ENCODE data around the gene PADI2. TPM values are rescaled to one million over a fixed set of nuclear protein-coding genes. Genes with fewer than 3 reads are reported as not detected.

Gene PADI2
- total and polyA plus RNA-seq, 2 donors (not counting 1 experiment from before 2014, with no cell fraction given), result 0.25 to 14.2 TPM

DNA sequence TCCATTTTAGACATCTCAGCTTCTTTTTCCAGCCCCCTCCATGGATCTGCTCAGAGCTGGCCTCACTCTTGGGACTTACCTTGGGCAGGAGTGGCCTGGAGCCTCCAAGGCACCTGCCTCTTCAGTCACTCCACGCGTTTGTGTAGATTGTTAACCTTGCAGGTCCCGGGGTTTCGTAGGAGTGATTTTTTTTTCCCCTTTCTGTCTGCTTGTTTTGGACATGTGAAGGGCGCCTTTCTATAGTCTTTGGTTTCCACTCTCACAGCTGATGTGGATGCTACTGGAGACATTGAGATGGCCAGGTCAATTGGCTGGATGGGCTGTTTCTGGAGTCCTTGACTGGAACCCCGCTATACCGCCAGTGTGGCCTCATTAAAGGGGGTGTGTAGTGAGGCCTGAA lies 63.5 kb downstream of the PADI2 start:
- Histone ChIP-seq H3K4me2 (replicated peaks; ENCODE audit: low read depth, low read length, poor library complexity, severe bottlenecking) (no peak overlapping the region), H3K79me2 (ENCODE audit: control insufficient read depth, insufficient read depth, low read length) (peaks cover 35% of the 10 kb centered on the region), H3K27ac (ENCODE audit: low read length in 2 of 2) (no peak overlapping the region), H4K20me1 (ENCODE audit: control insufficient read depth, insufficient read depth, low read length, poor library complexity, severe bottlenecking) (no peaks in the 10 kb centered on the region), H3K4me1 (ENCODE audit: control insufficient read depth in 2 of 2, insufficient read depth in 2 of 2, low read length in 2 of 2) (peaks cover 17 to 23% of the 10 kb centered on the region in 2 donors), H2AFZ (ENCODE audit: insufficient read depth, low read depth, low read length, poor library complexity, severe bottlenecking) (no peak overlapping the region), H3K9me3 (ENCODE audit: control extremely low read depth in 1 of 3, control insufficient read depth in 2 of 3, insufficient read depth in 1 of 3, low read length in 2 of 3) (no peaks in the 10 kb centered on the region), H3K9ac (ENCODE audit: low read length) (no peak overlapping the region), H3K4me3 (ENCODE audit: control extremely low read depth in 1 of 5, extremely low read depth in 1 of 5, insufficient read depth in 1 of 5, low read depth in 2 of 5, low read length in 4 of 5) (no peak overlapping the region), H3K36me3 (replicated peaks in 1 of 2; ENCODE audit: control extremely low read depth in 1 of 2, control insufficient read depth in 1 of 2, extremely low read depth in 1 of 2, insufficient read depth in 2 of 2, low read length in 1 of 2) (peaks cover 0 to 3% of the 10 kb centered on the region in 2 experiments), H3K27me3 (replicated peaks in 1 of 4; ENCODE audit: control extremely low read depth in 1 of 4, control insufficient read depth in 3 of 4, insufficient read depth in 4 of 4, low read length in 3 of 4) (no peaks in the 10 kb centered on the region)
- POLR2A ChIA-PET, result no interaction called here
- DNase-seq, result no peak
- Mint-ChIP-seq H3K4me1 (peaks cover 42% of the 10 kb centered on the region), H3K4me3 (peak overlapping the region; percentile 60), H3K27me3 (peaks cover 6% of the 10 kb centered on the region), H3K9me3 (ENCODE audit: insufficient read depth) (no peaks in the 10 kb centered on the region), H3K27ac (no peak overlapping the region)
- no peak for ATAC-seq (ENCODE audit: low read depth)
- WGBS (ENCODE audit: insufficient coverage), result 100% methylated on average over 4 of the region's 7 CpGs
- CTCF ChIA-PET, result interaction anchor here (0.6 kb wide), 2 partner anchors 276 to 280 kb away, joined by 3 read pairs; no protein-coding TSS in a partner anchor
- intact Hi-C loops (cut with micrococcal nuclease), result loop anchor here (2.0 kb wide), 1 partner anchor 63 kb away; the partner anchor contains the start of gene PADI2
- no peak for TF ChIP-seq EZH2 (IDR thresholded peaks at IDR 0.05; ENCODE audit: borderline replicate concordance, insufficient read depth, low read depth, low read length, poor library complexity, severe bottlenecking)
- TF ChIP-seq, protein P1, sequence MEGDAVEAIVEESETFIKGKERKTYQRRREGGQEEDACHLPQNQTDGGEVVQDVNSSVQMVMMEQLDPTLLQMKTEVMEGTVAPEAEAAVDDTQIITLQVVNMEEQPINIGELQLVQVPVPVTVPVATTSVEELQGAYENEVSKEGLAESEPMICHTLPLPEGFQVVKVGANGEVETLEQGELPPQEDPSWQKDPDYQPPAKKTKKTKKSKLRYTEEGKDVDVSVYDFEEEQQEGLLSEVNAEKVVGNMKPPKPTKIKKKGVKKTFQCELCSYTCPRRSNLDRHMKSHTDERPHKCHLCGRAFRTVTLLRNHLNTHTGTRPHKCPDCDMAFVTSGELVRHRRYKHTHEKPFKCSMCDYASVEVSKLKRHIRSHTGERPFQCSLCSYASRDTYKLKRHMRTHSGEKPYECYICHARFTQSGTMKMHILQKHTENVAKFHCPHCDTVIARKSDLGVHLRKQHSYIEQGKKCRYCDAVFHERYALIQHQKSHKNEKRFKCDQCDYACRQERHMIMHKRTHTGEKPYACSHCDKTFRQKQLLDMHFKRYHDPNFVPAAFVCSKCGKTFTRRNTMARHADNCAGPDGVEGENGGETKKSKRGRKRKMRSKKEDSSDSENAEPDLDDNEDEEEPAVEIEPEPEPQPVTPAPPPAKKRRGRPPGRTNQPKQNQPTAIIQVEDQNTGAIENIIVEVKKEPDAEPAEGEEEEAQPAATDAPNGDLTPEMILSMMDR (IDR thresholded peaks at IDR 0.05), result no peak

DNA sequence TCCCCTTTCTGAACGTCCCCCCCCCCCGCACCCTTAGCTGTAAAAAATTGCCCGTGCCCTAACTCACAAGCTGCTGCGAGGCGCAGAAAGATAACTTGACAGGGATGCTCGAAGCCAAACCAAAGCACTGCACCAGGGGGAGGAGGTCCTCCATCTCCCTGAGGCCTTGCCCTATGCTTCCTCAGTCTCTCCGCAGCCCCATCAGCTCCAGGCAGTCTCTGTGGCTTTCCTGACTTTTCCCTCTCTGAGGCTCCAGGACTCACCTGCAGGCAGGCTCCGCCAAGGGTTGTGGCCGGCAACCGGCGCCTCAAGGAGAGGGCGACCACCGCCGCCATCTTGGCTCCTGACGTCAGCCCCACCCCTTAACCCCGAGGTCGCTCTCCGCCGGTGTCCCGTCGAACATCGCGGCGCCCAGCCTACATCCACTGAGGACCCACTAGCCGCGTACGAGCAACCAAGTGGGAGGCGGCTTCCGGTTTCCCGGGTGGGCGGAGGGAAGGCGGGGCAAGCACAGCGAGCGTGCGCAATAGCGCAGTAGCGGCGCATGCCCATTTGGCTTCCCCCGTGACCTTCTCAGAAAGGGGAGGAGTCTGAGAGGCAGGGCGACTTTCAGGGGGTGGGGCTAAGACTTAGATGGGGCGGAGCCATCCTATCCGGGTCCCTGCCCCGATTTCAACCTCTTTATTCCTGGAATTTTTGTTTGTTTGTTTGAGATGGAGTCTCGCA lies 65.4 kb downstream of the PADI2 start, which contains the start of gene SDHB:
TSS of gene SDHB (minus strand) at position 348 of the 726 bp plus-strand sequence. CDS start at position 335, 13 bp downstream.
- ChIA-PET POLR2A (interaction anchor here (0.7 kb wide), 1 partner anchor 76 kb away, joined by 3 read pairs; no protein-coding TSS in a partner anchor), CTCF (no interaction called here)
- peak within 1 kb of the TSS; percentile 99 for H3K4me3 Mint-ChIP-seq
- peak within 1 kb of the TSS; percentile 80 for H2AFZ ChIP-seq (ENCODE audit: insufficient read depth, low read depth, low read length, poor library complexity, severe bottlenecking)
- H3K27me3 Mint-ChIP-seq, result peaks cover 6% of the 10 kb centered on the region
- intact Hi-C loops (cut with micrococcal nuclease), result loop anchor here (1.0 to 2.0 kb wide), 4 partner anchors 43 to 385 kb away; partner anchors contain the start of genes ATP13A2, PADI2 and RCC2
- peaks cover 55% of the 10 kb centered on the region for H3K79me2 ChIP-seq (ENCODE audit: control insufficient read depth, insufficient read depth, low read length)
- peak within 1 kb of the TSS; percentile 58 to 83 for H3K27ac ChIP-seq (ENCODE audit: low read length in 2 of 2)
- TF ChIP-seq EZH2 (IDR thresholded peaks at IDR 0.05; ENCODE audit: borderline replicate concordance, insufficient read depth, low read depth, low read length, poor library complexity, severe bottlenecking), result no peak
- TF ChIP-seq, protein P1 (IDR thresholded peaks at IDR 0.05), result no peak
- peaks cover 30% of the 10 kb centered on the region for H3K4me1 Mint-ChIP-seq
- H3K4me1 ChIP-seq (ENCODE audit: control insufficient read depth in 2 of 2, insufficient read depth in 2 of 2, low read length in 2 of 2), result peaks cover 12 to 13% of the 10 kb centered on the region in 2 donors
- H3K36me3 ChIP-seq (replicated peaks in 1 of 2; ENCODE audit: control extremely low read depth in 1 of 2, control insufficient read depth in 1 of 2, extremely low read depth in 1 of 2, insufficient read depth in 2 of 2, low read length in 1 of 2), result peaks cover 2 to 16% of the 10 kb centered on the region in 2 experiments
- H3K27ac Mint-ChIP-seq, result peak within 1 kb of the TSS; percentile 97
- peak within 1 kb of the TSS; percentile 78 for H3K9ac ChIP-seq (ENCODE audit: low read length)
- H3K9me3 ChIP-seq (ENCODE audit: control extremely low read depth in 1 of 3, control insufficient read depth in 2 of 3, insufficient read depth in 1 of 3, low read length in 2 of 3), result no peaks in the 10 kb centered on the region
- H3K27me3 ChIP-seq (replicated peaks in 1 of 4; ENCODE audit: control extremely low read depth in 1 of 4, control insufficient read depth in 3 of 4, insufficient read depth in 4 of 4, low read length in 3 of 4), result no peaks in the 10 kb centered on the region
- H3K4me2 ChIP-seq (replicated peaks; ENCODE audit: low read depth, low read length, poor library complexity, severe bottlenecking), result peak within 1 kb of the TSS; percentile 83
- 0% methylated on average over 41 of the region's 44 CpGs for whole genome bisulfite sequencing (ENCODE audit: insufficient coverage)
- peaks cover 4% of the 10 kb centered on the region for H4K20me1 ChIP-seq (ENCODE audit: control insufficient read depth, insufficient read depth, low read length, poor library complexity, severe bottlenecking)
- peak; percentile 99 for DNase-seq
- ATAC-seq (ENCODE audit: low read depth), result peak; percentile 97
- no peaks in the 10 kb centered on the region for H3K9me3 Mint-ChIP-seq (ENCODE audit: insufficient read depth)
- peak within 1 kb of the TSS; percentile 61 to 90 (median 81) for H3K4me3 ChIP-seq (ENCODE audit: control extremely low read depth in 1 of 5, extremely low read depth in 1 of 5, insufficient read depth in 1 of 5, low read depth in 2 of 5, low read length in 4 of 5)

Data from B cell (primary cell).